ENCODE data around the gene CSH2. TPM values are rescaled to one million over a fixed set of nuclear protein-coding genes. Genes with fewer than 3 reads are reported as not detected.

The CSH2 gene
- total and polyA plus RNA-seq, 2 of the 13 experiments (the other 11 are each of a cell fraction or from before 2014, with no cell fraction given) = not detected

DNA sequence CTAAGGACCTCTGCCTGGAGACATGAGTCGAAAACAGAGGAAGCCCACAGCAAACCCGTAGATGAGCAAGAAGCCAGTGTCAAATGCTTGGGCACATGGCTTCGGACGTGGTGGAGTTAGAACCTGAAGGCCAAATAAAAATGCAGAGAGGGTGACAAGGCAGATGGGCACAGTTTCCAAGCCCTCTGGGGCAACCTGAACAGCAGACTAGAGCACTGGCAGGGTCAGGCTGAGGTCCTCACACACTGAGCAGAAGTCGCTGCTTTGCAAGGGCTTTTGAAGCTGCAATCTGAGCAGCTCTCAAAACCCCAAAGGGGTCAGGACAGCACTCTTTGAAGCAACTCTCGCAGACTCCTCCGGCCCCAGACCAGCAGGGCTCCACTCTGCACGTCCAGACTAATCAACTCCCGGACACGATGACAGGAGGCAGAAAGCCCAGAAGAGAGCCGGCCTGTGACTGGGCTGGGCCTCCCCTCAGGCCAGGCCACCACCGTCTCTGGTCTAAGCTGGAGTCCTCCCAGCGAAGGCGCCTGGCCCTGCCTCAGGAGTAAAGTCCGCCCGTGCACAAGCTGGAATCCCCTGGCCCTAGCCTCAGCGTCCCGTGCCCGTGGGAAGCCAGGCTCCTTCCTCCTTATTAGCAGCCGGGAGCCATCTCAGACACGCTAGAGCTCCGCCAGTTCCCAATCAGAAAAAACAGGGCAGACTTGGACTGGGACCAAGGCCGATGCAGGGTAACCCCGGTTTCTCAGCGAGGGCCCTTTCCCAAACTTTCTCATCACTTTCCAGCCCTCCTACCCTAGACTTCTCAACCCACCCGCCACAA, 31.9 kb downstream of the CSH2 start (continued):
- TF ChIP-seq ZNF83 (CRISPR knock-in tag; IDR thresholded peaks at IDR 0.05; ENCODE audit: borderline replicate concordance) (0 out of 2 replicates have a peak, but pooled peaks have one; percentile 30), ZNF10 (CRISPR knock-in tag; IDR thresholded peaks at IDR 0.05; ENCODE audit: borderline replicate concordance, low read depth) (0 out of 2 replicates have a peak, but pooled peaks have one; percentile 59), ZSCAN21 (CRISPR knock-in tag; IDR thresholded peaks at IDR 0.05; ENCODE audit: borderline replicate concordance) (0 out of 2 replicates have a peak, but pooled peaks have one; percentile 56), ZNF329 (CRISPR knock-in tag; IDR thresholded peaks at IDR 0.05; ENCODE audit: low read depth) (no peak), U2AF1 (optimal IDR thresholded peaks at IDR 0.05; ENCODE audit: low read depth, low read length) (peak; percentile 31), HNRNPUL1 (IDR thresholded peaks at IDR 0.05; ENCODE audit: low read depth, low read length) (no peak), ZNF383 (CRISPR knock-in tag; IDR thresholded peaks at IDR 0.05; ENCODE audit: borderline replicate concordance) (peak; percentile 21; the same call in 1 of the 2 replicates), ZNF605 (CRISPR knock-in tag; IDR thresholded peaks at IDR 0.05) (peak; percentile 91), ZNF207 (IDR thresholded peaks at IDR 0.05; ENCODE audit: borderline replicate concordance) (no peak), TEAD3 (CRISPR knock-in tag; optimal IDR thresholded peaks at IDR 0.05; ENCODE audit: borderline replicate concordance) (peak; percentile 46), KMT2A (CRISPR knock-in tag; IDR thresholded peaks at IDR 0.05) (peak; percentile 31; the same call in 1 of the 2 replicates), ZNF761 (CRISPR knock-in tag; conservative IDR thresholded peaks at IDR 0.05) (0 out of 2 replicates have a peak, but pooled peaks have one; percentile 1), ZNF563 (CRISPR knock-in tag; IDR thresholded peaks at IDR 0.05) (no peak), PHF20 (CRISPR knock-in tag; IDR thresholded peaks at IDR 0.05) (peak; percentile 18; the same call in 1 of the 2 replicates), HNRNPH1 (optimal IDR thresholded peaks at IDR 0.05; ENCODE audit: low read depth, low read length) (peak; percentile 69), ZNF256 (CRISPR knock-in tag; conservative IDR thresholded peaks at IDR 0.05) (0 out of 2 replicates have a peak, but pooled peaks have one; percentile 7)
- TF ChIP-seq, protein P1, sequence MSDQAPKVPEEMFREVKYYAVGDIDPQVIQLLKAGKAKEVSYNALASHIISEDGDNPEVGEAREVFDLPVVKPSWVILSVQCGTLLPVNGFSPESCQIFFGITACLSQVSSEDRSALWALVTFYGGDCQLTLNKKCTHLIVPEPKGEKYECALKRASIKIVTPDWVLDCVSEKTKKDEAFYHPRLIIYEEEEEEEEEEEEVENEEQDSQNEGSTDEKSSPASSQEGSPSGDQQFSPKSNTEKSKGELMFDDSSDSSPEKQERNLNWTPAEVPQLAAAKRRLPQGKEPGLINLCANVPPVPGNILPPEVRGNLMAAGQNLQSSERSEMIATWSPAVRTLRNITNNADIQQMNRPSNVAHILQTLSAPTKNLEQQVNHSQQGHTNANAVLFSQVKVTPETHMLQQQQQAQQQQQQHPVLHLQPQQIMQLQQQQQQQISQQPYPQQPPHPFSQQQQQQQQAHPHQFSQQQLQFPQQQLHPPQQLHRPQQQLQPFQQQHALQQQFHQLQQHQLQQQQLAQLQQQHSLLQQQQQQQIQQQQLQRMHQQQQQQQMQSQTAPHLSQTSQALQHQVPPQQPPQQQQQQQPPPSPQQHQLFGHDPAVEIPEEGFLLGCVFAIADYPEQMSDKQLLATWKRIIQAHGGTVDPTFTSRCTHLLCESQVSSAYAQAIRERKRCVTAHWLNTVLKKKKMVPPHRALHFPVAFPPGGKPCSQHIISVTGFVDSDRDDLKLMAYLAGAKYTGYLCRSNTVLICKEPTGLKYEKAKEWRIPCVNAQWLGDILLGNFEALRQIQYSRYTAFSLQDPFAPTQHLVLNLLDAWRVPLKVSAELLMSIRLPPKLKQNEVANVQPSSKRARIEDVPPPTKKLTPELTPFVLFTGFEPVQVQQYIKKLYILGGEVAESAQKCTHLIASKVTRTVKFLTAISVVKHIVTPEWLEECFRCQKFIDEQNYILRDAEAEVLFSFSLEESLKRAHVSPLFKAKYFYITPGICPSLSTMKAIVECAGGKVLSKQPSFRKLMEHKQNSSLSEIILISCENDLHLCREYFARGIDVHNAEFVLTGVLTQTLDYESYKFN (CRISPR knock-in tag; conservative IDR thresholded peaks at IDR 0.05) = peak; percentile 37; the same call in 1 of the 2 replicates
- TF ChIP-seq, protein P2, sequence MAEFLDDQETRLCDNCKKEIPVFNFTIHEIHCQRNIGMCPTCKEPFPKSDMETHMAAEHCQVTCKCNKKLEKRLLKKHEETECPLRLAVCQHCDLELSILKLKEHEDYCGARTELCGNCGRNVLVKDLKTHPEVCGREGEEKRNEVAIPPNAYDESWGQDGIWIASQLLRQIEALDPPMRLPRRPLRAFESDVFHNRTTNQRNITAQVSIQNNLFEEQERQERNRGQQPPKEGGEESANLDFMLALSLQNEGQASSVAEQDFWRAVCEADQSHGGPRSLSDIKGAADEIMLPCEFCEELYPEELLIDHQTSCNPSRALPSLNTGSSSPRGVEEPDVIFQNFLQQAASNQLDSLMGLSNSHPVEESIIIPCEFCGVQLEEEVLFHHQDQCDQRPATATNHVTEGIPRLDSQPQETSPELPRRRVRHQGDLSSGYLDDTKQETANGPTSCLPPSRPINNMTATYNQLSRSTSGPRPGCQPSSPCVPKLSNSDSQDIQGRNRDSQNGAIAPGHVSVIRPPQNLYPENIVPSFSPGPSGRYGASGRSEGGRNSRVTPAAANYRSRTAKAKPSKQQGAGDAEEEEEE (CRISPR knock-in tag; IDR thresholded peaks at IDR 0.05; ENCODE audit: borderline replicate concordance) = no peak
- TF ChIP-seq, protein P3, sequence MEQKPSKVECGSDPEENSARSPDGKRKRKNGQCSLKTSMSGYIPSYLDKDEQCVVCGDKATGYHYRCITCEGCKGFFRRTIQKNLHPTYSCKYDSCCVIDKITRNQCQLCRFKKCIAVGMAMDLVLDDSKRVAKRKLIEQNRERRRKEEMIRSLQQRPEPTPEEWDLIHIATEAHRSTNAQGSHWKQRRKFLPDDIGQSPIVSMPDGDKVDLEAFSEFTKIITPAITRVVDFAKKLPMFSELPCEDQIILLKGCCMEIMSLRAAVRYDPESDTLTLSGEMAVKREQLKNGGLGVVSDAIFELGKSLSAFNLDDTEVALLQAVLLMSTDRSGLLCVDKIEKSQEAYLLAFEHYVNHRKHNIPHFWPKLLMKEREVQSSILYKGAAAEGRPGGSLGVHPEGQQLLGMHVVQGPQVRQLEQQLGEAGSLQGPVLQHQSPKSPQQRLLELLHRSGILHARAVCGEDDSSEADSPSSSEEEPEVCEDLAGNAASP (CRISPR knock-in tag; IDR thresholded peaks at IDR 0.05; ENCODE audit: borderline replicate concordance) = no peak
- TF ChIP-seq, protein P4, sequence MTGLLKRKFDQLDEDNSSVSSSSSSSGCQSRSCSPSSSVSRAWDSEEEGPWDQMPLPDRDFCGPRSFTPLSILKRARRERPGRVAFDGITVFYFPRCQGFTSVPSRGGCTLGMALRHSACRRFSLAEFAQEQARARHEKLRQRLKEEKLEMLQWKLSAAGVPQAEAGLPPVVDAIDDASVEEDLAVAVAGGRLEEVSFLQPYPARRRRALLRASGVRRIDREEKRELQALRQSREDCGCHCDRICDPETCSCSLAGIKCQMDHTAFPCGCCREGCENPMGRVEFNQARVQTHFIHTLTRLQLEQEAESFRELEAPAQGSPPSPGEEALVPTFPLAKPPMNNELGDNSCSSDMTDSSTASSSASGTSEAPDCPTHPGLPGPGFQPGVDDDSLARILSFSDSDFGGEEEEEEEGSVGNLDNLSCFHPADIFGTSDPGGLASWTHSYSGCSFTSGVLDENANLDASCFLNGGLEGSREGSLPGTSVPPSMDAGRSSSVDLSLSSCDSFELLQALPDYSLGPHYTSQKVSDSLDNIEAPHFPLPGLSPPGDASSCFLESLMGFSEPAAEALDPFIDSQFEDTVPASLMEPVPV (CRISPR knock-in tag; IDR thresholded peaks at IDR 0.05) = peak; percentile 48; the same call in 1 of the 2 replicates
